DOHH2 (cell line): ENCODE results near the gene TXNRD2.

ENCODE experiments used
- H3F3A ChIP-seq: fragments of 200-600 bp; sonication (generic), shearing (Covaris generic); 2 replicates; pipeline ENCODE4 v1.6.0; 2016; ENCODE audit warnings: antibody characterized with exemption, mild to moderate bottlenecking; ENCODE audit not compliant: control insufficient read depth, insufficient read depth
- H3K27ac ChIP-seq: fragments of 200-600 bp; sonication (generic); 2 replicates; pipeline ENCODE4 v1.5.1; 2014; ENCODE audit warnings: low read depth, mild to moderate bottlenecking, low read length, moderate library complexity
- H3K27me3 ChIP-seq: fragments of 200-600 bp; sonication (generic); 2 replicates; pipeline ENCODE4 v1.6.1; 2014; ENCODE audit warnings: mild to moderate bottlenecking, low read length, mixed read lengths; ENCODE audit not compliant: control insufficient read depth
- H3K36me3 ChIP-seq: fragments of 200-600 bp; sonication (generic); 2 replicates; pipeline ENCODE4 v1.6.1; 2014; ENCODE audit warnings: mild to moderate bottlenecking, low read length, moderate library complexity, mixed read lengths; ENCODE audit not compliant: control insufficient read depth
- H3K4me1 ChIP-seq: fragments of 200-600 bp; sonication (generic); 2 replicates; pipeline ENCODE4 v1.6.1; 2014; ENCODE audit warnings: mild to moderate bottlenecking, low read length, mixed read lengths; ENCODE audit not compliant: control insufficient read depth
- H3K4me2 ChIP-seq: fragments of 200-600 bp; sonication (generic); 2 replicates; pipeline ENCODE4 v1.6.0; 2014; ENCODE audit warnings: mild to moderate bottlenecking, low read length, moderate library complexity
- H3K4me3 ChIP-seq: fragments of 200-600 bp; sonication (generic); 2 replicates; pipeline ENCODE4 v1.5.1; 2014; ENCODE audit warnings: mild to moderate bottlenecking, low read length, mixed read lengths
- H3K79me2 ChIP-seq: fragments of 200-600 bp; sonication (generic); 2 replicates; pipeline ENCODE4 v1.6.1; 2014; ENCODE audit warnings: mild to moderate bottlenecking, low read length, mixed read lengths; ENCODE audit not compliant: control insufficient read depth
- H3K9me2 ChIP-seq: fragments of 200-600 bp; sonication (generic); replicated peaks from 2 replicates; pipeline ENCODE4 v1.6.1; 2014; ENCODE audit warnings: mild to moderate bottlenecking, low read length, mixed read lengths; ENCODE audit not compliant: control insufficient read depth
- H3K9me3 ChIP-seq: fragments of 200-600 bp; sonication (generic); 2 replicates; pipeline ENCODE4 v1.6.1; 2014; ENCODE audit warnings: antibody characterized with exemption, low read length, mixed read lengths; ENCODE audit not compliant: control insufficient read depth, insufficient read depth
- H4K20me1 ChIP-seq: fragments of 200-600 bp; sonication (generic); 2 replicates; pipeline ENCODE4 v1.6.0; 2014; ENCODE audit warnings: low read depth, mild to moderate bottlenecking, antibody characterized with exemption, low read length, moderate library complexity; ENCODE audit not compliant: control insufficient read depth, insufficient read depth
- CTCF ChIP-seq: fragments of 200-600 bp; sonication (generic); IDR thresholded peaks from one replicate; pipeline ENCODE4 v1.5.1; 2014; ENCODE audit warnings: antibody characterized with exemption, mild to moderate bottlenecking, low read depth, low read length; ENCODE audit not compliant: poor library complexity, severe bottlenecking
- EZH2phosphoT487 ChIP-seq: fragments of 200-600 bp; sonication (generic); IDR thresholded peaks from 2 replicates; pipeline ENCODE4 v1.6.1; 2017; ENCODE audit warnings: borderline replicate concordance, mild to moderate bottlenecking, antibody characterized with exemption, low read length, moderate library complexity, mixed read lengths

The TXNRD2 gene

GRCh38 chr22:19893363-19893762 is 48.3 kb downstream of the TXNRD2 start:
- H3K27ac ChIP-seq, result peak overlapping the region; percentile 97; the same call in 1 of the 2 replicates
- H3F3A ChIP-seq, result peaks cover 17% of the 10 kb centered on the region
- H3K79me2 ChIP-seq, result no peaks in the 10 kb centered on the region
- peaks cover 7% of the 10 kb centered on the region for H3K36me3 ChIP-seq
- H3K27me3 ChIP-seq, result no peaks in the 10 kb centered on the region
- H3K4me2 ChIP-seq, result no peak overlapping the region
- no peaks in the 10 kb centered on the region for H4K20me1 ChIP-seq
- H3K4me1 ChIP-seq, result peaks cover 63% of the 10 kb centered on the region
- H3K4me3 ChIP-seq, result no peak overlapping the region
- TF ChIP-seq CTCF, result no peak
- no peak for TF ChIP-seq EZH2phosphoT487
- no peaks in the 10 kb centered on the region for H3K9me3 ChIP-seq
- H3K9me2 ChIP-seq, result no peaks in the 10 kb centered on the region

- peaks cover 7% of the 10 kb centered on the region for H3K36me3 ChIP-seq
- peak overlapping the region; percentile 87 for H3K4me2 ChIP-seq
- H3K9me3 ChIP-seq, result no peaks in the 10 kb centered on the region
- no peaks in the 10 kb centered on the region for H3K27me3 ChIP-seq
- H3K4me1 ChIP-seq, result peaks cover 63% of the 10 kb centered on the region
- no peaks in the 10 kb centered on the region for H3K9me2 ChIP-seq
- H4K20me1 ChIP-seq, result no peaks in the 10 kb centered on the region
- peak overlapping the region; percentile 65; the same call in 1 of the 2 replicates for H3K4me3 ChIP-seq
- H3K27ac ChIP-seq, result peak overlapping the region; percentile 97
- H3F3A ChIP-seq, result peaks cover 17% of the 10 kb centered on the region
- no peak for TF ChIP-seq EZH2phosphoT487
- no peak for TF ChIP-seq CTCF
- no peaks in the 10 kb centered on the region for H3K79me2 ChIP-seq
Observed at GRCh38 chr22:19892925-19893324, 48.7 kb downstream of the TXNRD2 start.

GRCh38 chr22:19892257-19892879 is 49.2 kb downstream of the TXNRD2 start:
- H3K79me2 ChIP-seq, result no peaks in the 10 kb centered on the region
- H3K4me1 ChIP-seq, result peaks cover 68% of the 10 kb centered on the region
- peaks cover 7% of the 10 kb centered on the region for H3K36me3 ChIP-seq
- H3K9me2 ChIP-seq, result no peaks in the 10 kb centered on the region
- TF ChIP-seq CTCF, result no peak
- peak overlapping the region; percentile 87 for H3K4me2 ChIP-seq
- H3K9me3 ChIP-seq, result no peaks in the 10 kb centered on the region
- no peaks in the 10 kb centered on the region for H3K27me3 ChIP-seq
- H3F3A ChIP-seq, result peaks cover 17% of the 10 kb centered on the region
- H3K27ac ChIP-seq, result peak overlapping the region; percentile 97
- H4K20me1 ChIP-seq, result no peaks in the 10 kb centered on the region
- H3K4me3 ChIP-seq, result peak overlapping the region; percentile 65
